Mononuclear cell (primary cell): ENCODE measurements around the gene SUGP1. TPM values are rescaled to one million over a fixed set of nuclear protein-coding genes. Genes with fewer than 3 reads are reported as not detected.
"Not testable (repeated sequence)": the region's sequence is repeated elsewhere in the genome, so short reads cannot be mapped to it uniquely, and the experiment has no call there.

ENCODE experiments used
- H3K27me3 ChIP-seq: 2 replicates; pipeline ENCODE4 v1.6.0; 2011; ENCODE audit warnings: low read length, control low read depth; ENCODE audit not compliant: insufficient read depth
- H3K4me1 ChIP-seq: 2 replicates; pipeline ENCODE4 v1.5.1; 2011; ENCODE audit warnings: mild to moderate bottlenecking, low read length, control low read depth; ENCODE audit not compliant: insufficient read depth
- H3K4me3 ChIP-seq: 2 replicates; pipeline ENCODE4 v1.5.1; 2011; ENCODE audit warnings: mild to moderate bottlenecking, low read length, moderate library complexity
- H3K9me3 ChIP-seq: 2 replicates; pipeline ENCODE4 v1.5.1; 2011; ENCODE audit warnings: low read depth, mild to moderate bottlenecking, control low read depth, low read length
- total RNA-seq: library from RNA; depleted of rRNA; stranded (reverse); fragments of >200 nt; gene quantifications from one replicate; pipeline ENCODE4 v1.2.3, GENCODE V29; 2012

SUGP1 gene
- total RNA-seq, 1 donor, result 23.5 TPM

GRCh38 chr19:19268453-19269385, 51.6 kb downstream of the SUGP1 start:
- Histone ChIP-seq H3K4me3 (no peak overlapping the region), H3K9me3 (no peaks in the 10 kb centered on the region), H3K27me3 (peaks cover 8% of the 10 kb centered on the region), H3K4me1 (no peaks in the 10 kb centered on the region)

DNA sequence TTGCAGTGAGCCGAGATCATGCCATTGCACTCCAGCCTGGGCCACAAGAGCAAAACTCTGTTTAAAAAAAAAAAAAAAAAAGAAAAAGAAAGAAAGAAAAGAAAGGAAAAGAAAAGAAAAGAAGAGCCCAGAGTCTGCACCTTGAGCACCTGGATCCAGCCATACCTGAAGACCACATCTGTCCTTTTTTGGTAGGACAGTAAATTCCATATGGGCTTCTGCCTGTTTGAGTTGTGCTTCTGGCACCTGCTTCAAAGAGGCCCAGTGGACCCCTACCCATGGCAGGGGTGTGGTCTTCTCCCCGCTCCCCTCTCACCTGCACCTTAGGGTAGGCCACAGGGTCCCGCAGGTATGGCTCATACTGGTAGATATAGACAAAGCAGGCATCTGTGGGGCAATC, 53.0 kb downstream of the SUGP1 start:
- Histone ChIP-seq H3K4me1 (no peaks in the 10 kb centered on the region), H3K9me3 (no peaks in the 10 kb centered on the region), H3K4me3 (no peak overlapping the region), H3K27me3 (peaks cover 12% of the 10 kb centered on the region)

- H3K4me3 ChIP-seq, result no peak overlapping the region
- peaks cover 8% of the 10 kb centered on the region for H3K4me1 ChIP-seq
- H3K9me3 ChIP-seq, result no peaks in the 10 kb centered on the region
- peaks cover 25% of the 10 kb centered on the region for H3K27me3 ChIP-seq
These were observed 56.3 kb downstream of the SUGP1 start for GRCh38 chr19:19263886-19264487.

DNA sequence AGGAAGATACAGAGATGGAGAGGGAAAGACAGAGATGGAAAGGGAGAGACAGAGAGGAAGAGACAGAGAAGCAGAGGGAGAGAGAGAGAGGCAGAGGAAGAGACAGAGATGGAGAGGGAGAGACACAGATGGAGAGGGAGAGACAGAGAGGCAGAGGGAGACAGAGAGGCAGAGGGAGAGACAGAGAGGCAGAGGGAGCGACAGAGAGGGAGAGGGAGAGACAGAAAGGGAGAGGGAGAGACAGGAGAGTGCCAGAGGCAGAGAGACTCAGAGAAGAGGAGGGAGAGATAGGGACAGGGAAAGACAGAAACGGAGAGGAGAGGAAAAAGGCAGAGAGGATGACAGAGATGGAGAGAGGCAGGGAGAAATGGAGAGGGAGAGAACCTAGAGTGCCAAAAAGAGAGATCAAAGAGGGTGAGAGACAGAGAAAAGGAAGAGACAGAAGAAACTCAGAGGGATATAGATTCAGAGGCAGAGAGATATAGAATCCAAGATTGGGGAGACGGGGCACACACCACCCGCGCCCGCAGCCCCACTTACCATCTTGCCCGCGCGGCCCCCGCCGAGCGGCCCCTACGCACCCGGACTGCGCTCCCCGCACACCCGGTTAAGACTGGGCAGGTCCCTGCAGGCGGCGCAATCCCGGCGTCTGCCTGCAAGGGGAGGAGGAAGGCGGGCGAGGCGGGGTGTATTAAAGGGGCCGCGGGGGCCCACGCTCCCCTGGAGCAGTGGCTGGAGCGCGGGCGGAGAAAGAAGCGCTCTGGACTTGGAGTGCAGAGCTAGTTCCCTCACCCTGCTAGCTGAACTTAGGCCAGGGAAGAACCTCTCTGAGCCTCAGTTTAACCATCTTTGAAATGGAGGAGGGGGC, 57.9 kb downstream of the SUGP1 start:
- Histone ChIP-seq H3K27me3 (peaks cover 25% of the 10 kb centered on the region), H3K4me3 (no peak overlapping the region), H3K4me1 (peaks cover 8% of the 10 kb centered on the region), H3K9me3 (no peaks in the 10 kb centered on the region)

GRCh38 chr19:19261350-19262189, 58.7 kb downstream of the SUGP1 start:
- Histone ChIP-seq H3K4me1 (peaks cover 8% of the 10 kb centered on the region), H3K4me3 (no peak overlapping the region), H3K9me3 (no peaks in the 10 kb centered on the region), H3K27me3 (peaks cover 25% of the 10 kb centered on the region)

- peaks cover 25% of the 10 kb centered on the region for H3K27me3 ChIP-seq
- H3K4me3 ChIP-seq, result no peak overlapping the region
- H3K4me1 ChIP-seq, result peaks cover 8% of the 10 kb centered on the region
- no peaks in the 10 kb centered on the region for H3K9me3 ChIP-seq
These were observed 59.7 kb downstream of the SUGP1 start for GRCh38 chr19:19260417-19261214.

- Histone ChIP-seq H3K4me1 (peaks cover 8% of the 10 kb centered on the region), H3K4me3 (no peak overlapping the region), H3K27me3 (peaks cover 25% of the 10 kb centered on the region), H3K9me3 (no peaks in the 10 kb centered on the region)
These were observed 60.6 kb downstream of the SUGP1 start for GRCh38 chr19:19259741-19260140.

GRCh38 chr19:19258589-19259338, 61.5 kb downstream of the SUGP1 start:
- Histone ChIP-seq H3K27me3 (peaks cover 25% of the 10 kb centered on the region), H3K4me3 (no peak overlapping the region), H3K4me1 (peaks cover 8% of the 10 kb centered on the region), H3K9me3 (no peaks in the 10 kb centered on the region)

- peaks cover 21% of the 10 kb centered on the region for H3K27me3 ChIP-seq
- no peak overlapping the region for H3K4me3 ChIP-seq
- peaks cover 8% of the 10 kb centered on the region for H3K4me1 ChIP-seq
- H3K9me3 ChIP-seq, result no peaks in the 10 kb centered on the region
These were observed 62.3 kb downstream of the SUGP1 start for GRCh38 chr19:19257836-19258588.

- Histone ChIP-seq H3K4me1 (peaks cover 8% of the 10 kb centered on the region), H3K9me3 (no peaks in the 10 kb centered on the region), H3K4me3 (no peak overlapping the region), H3K27me3 (peaks cover 14% of the 10 kb centered on the region)
These were observed 63.2 kb downstream of the SUGP1 start for GRCh38 chr19:19257137-19257536.

DNA sequence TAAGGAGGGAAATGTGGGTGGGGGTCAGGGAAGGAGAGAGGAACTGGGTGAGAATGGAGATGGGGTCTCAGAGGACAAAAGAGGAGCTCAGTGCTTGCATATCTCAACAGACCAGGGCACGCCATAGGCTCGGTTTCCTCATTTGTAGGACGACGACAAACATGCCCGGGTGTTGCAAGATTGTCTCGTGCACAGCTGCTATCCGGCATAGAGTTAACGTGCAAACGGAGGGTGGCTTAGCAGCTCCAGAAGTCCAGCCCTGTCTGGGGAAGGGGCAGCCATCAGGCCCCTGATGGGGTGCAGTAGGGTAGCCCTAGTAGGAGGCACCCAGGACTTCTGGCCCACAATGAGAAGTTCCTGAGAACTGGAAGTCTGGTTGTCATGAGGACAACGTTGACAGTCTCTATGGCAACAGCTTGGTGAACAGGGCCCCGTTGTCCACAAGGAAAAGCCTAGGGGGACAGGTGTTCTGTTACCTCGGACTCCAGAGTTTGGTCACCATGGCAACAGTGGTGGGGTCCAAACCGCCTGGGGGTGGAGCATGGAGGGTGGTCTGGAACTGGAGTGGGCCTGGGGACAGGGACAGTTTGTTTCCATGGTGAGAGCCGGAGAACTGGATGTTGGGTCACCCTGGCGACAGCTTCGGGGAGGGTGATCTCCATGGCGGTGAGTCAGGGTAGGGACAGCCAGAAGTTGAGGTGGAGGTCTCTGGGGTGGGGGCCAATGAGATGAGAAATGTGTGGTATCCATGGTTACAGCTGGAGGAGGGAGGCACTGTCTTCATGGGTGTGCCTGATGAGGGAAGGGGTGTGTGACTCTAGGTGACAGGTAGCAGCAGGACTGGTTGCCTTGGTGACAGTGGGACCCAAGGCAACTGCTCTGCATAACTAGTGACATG, 64.0 kb downstream of the SUGP1 start:
- Histone ChIP-seq H3K4me3 (no peak overlapping the region), H3K27me3 (peaks cover 13% of the 10 kb centered on the region), H3K9me3 (no peaks in the 10 kb centered on the region), H3K4me1 (peaks cover 6% of the 10 kb centered on the region)

GRCh38 chr19:19253409-19253808, 66.9 kb downstream of the SUGP1 start:
- not testable (repeated sequence) for H3K4me1 ChIP-seq, H3K9me3 ChIP-seq, H3K27me3 ChIP-seq, H3K4me3 ChIP-seq
